Ramos (cell line): ENCODE data around the gene NAA80.
"Not testable (repeated sequence)": the region's sequence is repeated elsewhere in the genome, so short reads cannot be mapped to it uniquely, and the experiment has no call there.

ENCODE experiments used
- in situ Hi-C: fragments of 300-500 bp; cut with MboI; formaldehyde crosslinking; loops from one replicate; pipeline ENCODE4 v1.14.3; 2022; ENCODE audit warnings: low sequenced_read_pairs; ENCODE audit not compliant: unreplicated experiment

NAA80 gene

DNA sequence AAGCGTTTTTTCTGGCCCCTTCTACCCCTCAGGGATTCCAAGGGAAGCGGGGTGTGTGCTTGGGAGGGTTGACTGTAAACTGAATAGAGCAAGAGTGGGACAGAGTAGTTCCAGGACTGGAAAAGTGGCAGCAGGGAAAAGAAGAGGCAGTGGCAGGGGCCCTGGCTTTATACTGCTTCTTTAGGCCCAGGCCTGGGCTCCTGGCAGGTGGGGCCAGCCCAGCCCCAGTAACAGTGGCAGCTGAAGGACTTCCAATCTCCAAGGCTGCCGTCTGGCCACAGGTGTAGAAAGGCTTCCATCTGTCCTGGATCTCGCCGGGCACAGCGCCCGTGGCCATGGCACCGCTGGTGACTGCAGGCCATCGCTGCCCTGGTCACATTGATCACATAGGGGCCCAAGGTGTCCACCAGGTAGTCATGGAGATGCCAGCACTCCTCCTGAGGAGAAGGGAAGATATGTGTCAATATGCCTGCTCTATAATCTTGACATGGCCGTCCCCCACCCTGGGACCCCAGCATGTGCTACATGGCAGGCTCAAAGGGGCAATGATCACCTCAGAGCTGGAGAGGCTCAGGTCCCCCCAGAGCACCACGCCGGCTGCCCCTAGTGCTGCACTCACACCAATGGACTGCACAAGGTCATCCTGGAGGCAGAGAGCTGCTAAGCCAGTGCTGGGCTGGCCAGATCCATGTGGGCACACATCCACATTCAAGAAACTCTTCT, 6.0 kb downstream of the NAA80 start:
- in situ Hi-C loops: no loop called here

DNA sequence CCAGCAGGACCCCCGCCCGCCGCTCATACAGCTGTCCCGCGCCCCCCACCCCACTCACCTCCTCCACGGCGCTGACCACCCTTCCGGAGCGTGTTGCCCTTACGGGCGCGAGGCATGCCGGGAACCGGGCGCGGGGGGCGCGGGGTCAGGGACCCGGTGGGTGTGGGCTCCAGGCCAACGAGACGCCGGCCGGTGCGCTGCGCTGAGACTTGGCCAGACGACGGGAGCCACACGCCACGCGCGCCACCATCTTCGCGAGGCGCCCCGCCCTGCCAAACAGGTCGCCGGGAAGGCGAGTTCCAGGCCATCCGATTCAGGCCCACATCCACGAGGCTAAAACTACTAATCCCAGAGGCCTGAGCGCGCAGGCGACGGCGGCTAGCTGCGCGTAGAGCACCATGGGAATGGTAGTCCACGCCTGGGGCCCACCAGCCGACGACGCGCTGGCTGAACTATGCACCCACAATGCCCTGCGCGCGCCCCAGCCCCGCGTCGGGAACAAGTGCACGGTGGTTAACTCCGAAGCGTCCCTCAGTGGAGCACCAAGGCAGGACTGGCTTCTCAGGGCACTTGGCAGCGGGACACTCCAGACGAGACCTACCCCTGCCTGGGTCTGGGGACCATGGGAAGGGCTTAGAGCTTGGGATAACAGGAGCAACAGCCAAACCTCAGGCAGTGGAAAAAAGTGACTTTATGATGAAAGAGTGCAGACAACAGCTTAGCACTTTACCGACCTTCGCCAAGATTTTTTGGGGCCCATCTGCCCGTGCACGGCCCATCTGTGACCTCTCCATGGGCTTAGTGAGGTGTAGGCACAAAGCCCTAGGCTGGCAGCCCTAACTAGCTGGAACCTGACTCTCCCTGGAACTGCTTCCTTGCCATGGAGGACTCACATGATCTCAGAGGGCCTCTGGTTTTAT, 6.8 kb downstream of the NAA80 start, which contains the start of gene IFRD2:
Gene IFRD2, minus strand, starts transcription at position 271 of the 920 bp plus-strand sequence. Its CDS starts 155 bp downstream, at position 116.
- in situ Hi-C loops: no loop called here

DNA sequence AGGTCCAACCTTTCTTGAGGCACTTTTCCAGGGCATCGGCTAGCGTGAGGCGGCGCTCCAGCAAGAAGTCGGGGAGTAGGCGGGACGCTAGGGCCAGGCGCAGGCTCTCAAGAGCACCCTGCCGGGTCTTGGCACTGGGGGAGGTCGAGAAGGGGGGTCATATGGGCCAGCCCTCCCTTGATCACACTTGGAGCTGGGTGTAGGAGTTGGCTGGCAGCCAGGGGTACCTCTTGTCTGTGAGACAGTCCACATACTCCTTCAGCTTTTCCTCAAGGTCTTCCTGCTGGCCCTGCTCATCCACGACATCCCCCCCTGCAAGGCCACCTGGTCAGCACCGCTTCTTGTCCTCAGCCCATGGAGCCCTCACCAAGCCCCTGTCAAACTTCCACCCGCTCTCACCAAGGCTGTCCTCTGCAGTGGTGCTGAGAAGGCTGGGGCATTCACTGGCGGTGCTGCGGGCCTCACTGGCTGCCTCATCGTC, 9.0 kb downstream of the NAA80 start:
- in situ Hi-C loops: no loop called here

DNA sequence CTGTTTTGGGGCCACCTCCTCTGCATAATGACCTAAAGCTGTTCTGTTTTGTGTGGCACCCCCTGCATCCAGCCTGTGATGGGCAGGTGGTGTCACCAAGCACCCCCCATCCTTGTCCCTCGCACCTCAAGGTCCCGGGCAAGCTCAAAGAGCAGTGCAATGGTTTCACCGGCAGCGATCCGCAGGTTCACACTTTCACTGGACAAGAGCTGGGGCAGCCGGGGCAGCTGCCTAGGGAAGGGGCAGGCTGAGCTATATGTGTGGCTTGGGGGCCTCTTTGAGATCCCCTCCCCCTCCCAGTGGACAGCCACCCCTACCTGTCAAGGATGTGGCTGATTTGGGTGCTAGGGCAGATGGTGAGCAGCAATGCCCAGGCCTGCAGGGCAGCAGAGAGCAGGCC, 10.1 kb downstream of the NAA80 start:
- in situ Hi-C loops: no loop called here

DNA sequence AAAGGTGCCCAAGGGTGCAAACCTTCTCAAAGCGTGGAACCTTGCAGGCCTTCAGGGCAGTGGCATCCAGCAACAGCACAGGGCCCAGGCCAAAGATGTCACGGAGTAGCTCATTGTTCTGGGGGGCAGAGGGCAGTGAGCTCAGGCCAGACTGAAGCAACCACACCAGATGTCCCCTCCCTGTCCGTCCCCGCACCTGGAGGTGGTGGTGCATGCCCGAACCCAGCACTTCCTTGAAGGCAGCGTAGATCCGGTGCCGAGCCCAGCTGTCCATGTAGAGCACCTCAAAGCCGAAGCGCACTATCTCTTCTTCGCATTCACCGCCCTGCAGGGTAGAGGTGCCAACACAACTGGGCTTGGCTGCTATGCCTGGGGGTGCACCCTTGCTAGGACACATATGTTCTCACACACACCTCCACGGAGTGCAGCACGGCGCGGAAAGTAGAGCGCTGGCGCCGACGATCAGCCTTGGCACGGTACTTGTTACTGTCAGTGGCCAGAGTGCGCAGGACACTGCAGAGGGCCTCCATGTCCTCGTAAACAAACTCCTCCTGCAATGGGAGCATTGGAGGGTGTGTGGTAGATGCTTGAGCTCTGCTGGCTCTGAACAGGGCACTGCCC, 10.7 kb downstream of the NAA80 start:
- in situ Hi-C loops: no loop called here

DNA sequence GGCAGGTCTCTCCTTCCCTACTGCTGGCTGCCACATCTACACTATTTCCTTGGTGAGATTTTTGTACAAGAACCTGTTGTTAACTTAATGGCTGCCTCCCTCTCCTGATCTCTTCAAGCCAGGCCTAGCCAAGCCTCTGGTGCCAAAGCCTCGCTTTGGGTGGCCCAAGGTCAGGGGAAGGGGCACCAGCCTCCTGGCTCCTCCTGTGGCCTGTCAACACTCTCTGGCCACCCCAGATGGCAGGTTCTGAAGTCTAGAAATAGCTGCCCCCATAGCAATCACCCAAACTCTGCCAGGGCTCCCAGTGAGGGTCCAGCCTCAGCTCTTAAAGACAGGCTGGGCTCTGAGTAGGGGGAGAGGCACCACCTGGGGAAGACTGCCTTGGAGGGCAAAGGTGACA, 11.9 kb downstream of the NAA80 start:
- in situ Hi-C loops: no loop called here

DNA sequence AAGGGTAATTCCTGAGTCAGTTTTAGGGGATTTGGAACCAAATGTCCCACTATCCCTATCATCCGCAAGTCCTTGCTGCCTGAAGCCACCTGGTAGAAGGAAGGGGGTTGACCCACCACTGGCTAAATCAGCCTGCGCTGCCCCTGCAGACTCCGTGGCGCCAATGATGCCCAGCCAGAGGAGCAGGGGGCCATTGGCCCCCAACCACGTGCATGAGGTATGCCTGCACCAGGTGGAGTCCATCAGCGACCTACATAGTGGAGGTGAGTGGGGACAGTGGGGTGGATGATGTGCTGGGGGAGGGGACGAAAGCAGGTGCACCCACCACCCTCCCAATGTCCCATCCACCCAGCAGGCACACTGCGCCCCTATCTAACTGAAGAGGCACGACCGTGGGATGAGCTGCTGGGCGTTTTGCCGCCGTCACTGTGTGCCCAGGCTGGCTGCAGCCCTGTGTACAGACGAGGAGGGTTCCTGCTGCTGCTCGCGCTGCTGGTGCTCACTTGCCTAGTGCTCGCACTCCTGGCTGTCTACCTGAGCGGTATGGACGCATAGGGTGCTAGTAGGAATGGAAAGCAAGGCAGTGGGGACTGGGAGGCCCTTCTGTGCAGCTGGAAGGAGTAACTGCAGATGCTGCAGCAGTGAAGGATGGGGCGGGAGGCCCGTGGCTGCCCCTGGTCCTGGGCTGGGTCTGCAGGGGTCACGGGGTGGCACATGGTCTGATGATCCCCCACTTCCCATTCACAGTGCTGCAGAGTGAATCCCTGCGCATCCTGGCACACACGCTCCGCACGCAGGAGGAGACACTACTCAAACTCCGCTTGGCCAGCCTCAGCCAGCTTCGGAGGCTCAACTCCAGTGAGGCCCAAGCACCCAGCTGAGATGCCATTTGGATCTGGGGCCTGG, 12.6 kb downstream of the NAA80 start:
- in situ Hi-C loops: no loop called here

DNA sequence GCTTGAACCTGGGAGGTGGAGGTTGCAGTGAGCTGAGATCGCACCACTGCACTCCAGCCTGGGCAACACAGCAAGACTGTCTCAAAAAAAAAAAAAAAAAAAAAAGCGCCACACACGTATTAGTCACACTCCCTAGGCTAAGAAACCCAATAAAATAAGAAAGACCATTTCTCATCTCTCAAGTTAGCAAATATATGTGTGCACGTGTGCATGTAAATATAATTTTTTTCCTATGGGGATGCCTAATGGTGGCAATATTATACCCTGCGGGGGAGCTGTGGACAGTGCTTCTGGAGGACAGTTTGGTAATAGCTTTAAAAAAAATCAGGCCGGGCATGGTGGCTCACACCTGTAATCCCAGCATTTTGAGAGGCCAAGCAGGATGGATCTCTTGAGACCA, 15.1 kb downstream of the NAA80 start:
- in situ Hi-C loops: not testable (repeated sequence)

DNA sequence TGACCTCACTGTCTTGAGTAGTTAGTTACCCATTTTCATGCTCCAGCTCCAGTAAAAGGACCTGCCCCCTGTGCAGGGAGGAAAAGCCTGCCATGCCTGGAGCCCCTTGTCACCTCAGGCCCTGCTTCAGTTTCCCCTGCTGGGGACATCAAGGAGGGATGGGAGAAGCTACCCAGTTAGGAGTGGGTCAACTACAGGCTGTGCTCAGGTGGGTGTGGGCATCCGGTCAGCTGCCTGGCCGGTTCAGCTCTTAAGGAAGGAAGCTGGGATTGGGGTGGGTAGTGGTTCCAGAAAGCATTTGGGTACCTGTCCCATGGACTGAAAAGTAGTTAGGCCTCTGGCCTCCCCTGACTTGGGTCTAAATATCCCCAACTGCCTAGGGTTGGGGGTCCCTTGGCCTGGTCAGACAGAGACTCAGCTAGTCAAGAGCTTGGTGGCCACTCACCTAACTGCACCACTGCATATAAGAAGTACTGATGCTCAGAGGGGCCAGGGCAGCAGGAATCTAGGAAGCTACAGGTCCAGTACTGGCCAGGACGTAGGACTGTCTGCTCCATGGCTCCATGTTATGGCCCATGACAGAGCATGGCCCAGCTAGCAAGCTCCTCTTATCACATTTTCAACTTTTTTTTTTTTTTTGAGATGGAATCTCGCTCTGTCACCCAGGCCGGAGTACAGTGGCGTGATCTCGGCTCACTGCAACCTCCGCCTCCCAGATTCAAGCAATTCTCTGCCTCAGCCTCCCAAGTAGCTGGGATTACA, 19.8 kb downstream of the NAA80 start:
- in situ Hi-C loops: no loop called here

DNA sequence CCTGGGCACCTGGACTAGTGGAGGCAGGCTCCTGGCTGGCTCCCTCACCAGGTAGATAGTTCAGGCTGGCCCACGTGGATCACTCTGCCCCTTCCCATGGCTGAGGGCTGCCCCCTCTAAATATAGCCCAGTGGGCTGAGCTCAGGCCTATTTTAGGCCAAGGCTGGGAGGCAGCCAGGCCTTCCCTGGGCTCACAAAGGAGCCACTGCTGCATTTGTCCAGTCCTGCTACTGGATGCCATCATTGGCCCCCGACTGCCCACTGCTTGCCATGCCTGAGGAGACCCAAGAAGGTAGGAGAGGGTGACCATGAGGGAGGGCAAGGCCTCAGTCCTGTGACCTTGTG, 20.4 kb downstream of the NAA80 start, which contains the start of gene LSMEM2:
Gene LSMEM2, plus strand, starts transcription at position 208 of the 345 bp plus-strand sequence. Its CDS starts 27 bp downstream, at position 235.
- in situ Hi-C loops: no loop called here

DNA sequence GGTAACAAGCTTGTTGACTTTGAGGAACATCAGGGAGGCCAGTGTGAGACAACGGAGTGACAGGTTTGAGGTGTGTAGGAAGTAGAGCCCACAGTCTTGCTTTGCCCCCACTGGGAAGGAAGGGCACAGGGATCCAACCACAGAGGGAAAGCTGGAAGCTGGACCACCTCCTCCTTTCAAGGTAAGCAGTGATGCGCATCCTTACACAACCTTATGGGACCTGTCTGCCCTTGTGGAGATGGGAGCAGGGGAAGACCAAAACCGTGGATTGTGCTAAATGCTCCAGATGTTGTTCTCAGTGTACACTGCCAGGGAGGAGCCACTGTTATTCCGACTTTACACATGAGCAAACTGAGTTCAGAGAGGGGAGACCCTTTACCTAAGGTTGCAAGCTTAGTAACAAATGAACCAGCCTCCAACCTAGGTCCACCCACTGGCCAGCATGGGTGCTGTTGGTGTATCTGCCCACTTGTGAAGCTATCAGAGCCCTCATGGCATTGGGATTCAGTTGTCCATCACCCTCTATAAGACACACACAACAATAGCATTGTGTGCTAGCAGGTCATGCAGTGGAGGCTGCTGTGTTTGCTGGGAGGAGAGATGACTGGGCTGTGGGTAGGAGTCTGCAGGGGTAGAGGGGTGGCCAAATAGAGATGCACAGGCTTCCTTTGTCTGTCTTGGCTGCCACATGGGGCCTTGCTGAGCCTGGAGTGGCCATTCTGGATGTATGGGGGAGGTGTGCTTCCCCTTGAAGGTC, 20.9 kb downstream of the NAA80 start:
- in situ Hi-C loops: no loop called here

DNA sequence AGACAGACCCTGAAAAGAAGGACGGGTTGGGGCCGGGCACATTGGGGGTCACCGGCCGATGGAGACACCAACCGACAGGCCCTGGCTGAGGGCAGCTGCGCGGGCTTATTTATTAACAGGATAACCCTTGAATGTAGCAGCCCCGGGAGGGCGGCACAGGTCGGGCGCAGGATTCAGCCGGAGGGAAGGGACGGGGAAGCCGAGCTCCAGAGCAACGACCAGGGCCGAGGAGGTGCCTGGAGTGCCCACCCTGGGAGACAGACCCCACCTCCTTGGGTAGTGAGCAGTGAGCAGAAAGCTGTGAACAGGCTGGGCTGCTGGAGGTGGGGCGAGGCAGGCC, 22.5 kb downstream of the NAA80 start:
- in situ Hi-C loops: no loop called here

DNA sequence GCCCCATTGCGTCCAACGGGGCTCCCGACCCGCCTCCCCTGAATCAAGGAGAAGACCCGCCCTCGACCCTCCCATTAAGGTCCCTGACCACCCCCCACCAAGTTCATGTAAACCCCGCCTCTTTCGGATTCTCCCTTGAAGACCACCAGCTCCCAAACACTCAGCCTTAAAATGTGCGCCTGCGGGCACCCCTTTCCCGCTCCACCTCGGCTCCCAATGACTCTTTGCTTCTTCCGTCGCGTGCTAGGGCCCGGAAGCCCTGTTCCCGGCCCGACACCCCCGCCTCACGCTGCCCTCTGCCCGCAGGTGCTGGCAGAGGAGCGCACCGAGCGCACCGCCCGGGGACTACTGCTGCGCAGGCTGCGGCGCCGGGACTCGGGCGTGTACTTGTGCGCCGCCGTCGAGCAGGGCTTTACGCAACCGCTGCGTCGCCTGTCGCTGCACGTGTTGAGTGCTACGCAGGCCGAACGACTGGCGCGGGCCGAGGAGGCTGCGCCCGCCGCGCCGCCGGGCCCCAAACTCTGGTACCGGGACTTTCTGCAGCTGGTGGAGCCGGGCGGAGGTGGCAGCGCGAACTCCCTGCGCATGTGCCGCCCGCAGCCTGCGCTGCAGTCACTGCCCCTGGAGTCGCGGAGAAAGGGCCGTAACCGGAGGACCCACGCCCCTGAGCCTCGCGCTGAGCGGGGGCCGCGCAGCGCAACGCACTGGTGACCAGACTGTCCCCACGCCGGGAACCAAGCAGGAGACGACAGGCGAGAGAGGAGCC, 23.0 kb downstream of the NAA80 start:
- in situ Hi-C loops: no loop called here

DNA sequence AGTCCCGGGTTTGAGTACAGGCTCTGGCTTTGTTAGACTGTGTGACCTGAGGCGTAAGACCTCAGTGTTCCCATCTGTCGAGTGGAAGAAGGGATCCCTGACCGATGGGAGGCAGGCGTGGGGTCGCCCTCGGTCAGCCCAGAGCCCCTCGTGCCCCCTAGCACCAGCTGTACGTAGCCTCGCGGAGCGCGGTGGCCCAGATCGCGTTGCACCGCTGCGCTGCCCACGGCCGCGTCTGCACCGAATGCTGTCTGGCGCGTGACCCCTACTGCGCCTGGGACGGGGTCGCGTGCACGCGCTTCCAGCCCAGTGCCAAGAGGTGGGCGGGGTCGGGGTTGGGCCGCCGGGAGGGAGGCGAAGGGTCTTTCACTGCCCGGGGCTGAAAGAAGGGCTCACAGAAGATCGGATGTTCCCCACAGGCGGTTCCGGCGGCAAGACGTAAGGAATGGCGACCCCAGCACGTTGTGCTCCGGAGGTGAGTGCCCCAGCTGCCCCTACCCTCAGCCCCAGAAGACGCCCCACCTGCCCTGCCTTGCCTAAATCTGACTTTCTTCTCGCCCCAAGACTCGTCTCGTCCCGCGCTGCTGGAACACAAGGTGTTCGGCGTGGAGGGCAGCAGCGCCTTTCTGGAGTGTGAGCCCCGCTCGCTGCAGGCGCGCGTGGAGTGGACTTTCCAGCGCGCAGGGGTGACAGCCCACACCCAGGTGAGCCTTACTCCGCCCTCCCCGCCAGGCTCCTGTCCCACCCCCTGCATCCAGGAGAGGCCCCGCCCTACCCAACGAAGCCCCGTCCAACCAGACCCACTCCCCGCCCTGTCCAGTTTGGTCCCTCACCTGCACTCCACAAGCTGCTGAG, 23.8 kb downstream of the NAA80 start:
- in situ Hi-C loops: no loop called here

DNA sequence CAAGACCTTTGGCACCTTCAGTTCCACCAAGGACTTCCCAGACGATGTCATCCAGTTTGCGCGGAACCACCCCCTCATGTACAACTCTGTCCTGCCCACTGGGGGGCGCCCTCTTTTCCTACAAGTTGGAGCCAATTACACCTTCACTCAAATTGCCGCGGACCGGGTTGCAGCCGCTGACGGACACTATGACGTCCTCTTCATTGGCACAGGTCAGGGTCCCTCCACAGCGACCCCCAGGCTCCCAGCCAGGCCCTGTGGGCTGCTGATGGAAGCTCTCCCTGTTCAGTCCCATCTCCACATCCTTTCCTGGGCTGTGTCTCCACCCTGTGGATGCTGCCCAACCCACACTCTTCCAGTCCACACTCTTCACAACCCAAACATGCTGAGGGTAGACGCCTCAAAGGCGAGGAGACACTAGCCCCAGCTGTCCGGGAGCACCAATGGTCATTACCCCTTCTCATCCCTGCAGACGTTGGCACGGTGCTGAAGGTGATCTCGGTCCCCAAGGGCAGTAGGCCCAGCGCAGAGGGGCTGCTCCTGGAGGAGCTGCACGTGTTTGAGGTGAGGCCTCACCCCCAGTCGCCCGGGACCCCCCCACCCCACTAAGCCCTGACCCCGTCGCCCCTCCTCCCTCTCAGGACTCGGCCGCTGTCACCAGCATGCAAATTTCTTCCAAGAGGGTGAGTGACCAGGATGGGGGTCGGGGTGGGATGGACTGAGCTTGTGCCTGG, 24.7 kb downstream of the NAA80 start:
- in situ Hi-C loops: loop anchor here (5.0 kb wide), 1 partner anchor 82 kb away; the partner anchor contains the start of gene GNAT1

DNA sequence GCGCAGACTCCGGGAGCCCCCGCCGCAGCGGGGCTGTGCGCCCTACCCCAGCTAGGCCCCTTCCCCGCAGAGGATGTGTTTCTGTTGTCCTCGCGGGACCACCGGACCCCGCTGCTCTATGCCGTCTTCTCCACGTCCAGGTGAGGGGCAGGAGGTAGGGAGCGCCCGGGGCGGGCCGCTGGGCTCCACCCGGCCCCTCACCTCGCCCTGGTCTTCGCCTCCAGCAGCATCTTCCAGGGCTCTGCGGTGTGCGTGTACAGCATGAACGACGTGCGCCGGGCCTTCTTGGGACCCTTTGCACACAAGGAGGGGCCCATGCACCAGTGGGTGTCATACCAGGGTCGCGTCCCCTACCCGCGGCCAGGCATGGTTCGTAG, 25.5 kb downstream of the NAA80 start:
- in situ Hi-C loops: loop anchor here (5.0 kb wide), 1 partner anchor 81 kb away; the partner anchor contains the start of gene GNAT1
